GM12878 (cell line): ENCODE results near the gene SIRT3. TPM values are rescaled to one million over a fixed set of nuclear protein-coding genes. Genes with fewer than 3 reads are reported as not detected.

Experiments
- ATAC-seq: fragments of 200-7000 bp; cut with Tn5 transposase; 3 replicates; pipeline ENCODE4 v1.9.1; 2020; ENCODE audit warnings: mild to moderate bottlenecking, moderate library complexity
- BruUV-seq: library from RNA; stranded (reverse); fragments of 400-500 nt; replicated peaks from 2 replicates; lab custom pipeline; 2021; lab: Mats Ljungman, UMichigan
- CTCF ChIA-PET: fragments of 300-600 bp; sonication (Branson Sonifier 250); formaldehyde crosslinking; extraction: SDS; loops from one replicate; lab custom pipeline; 2021; ENCODE audit warnings: inconsistent platforms; lab: Yijun Ruan, JAX
- POLR2A ChIA-PET: fragments of 350-600 bp; formaldehyde crosslinking; extraction: SDS; loops from one replicate; lab custom pipeline; 2021; ENCODE audit warnings: inconsistent platforms; lab: Charles Lee
- RAD21 ChIA-PET: fragments of 300-600 bp; sonication (Branson Sonifier 250); formaldehyde crosslinking; loops from one replicate; lab custom pipeline; 2023; ENCODE audit warnings: antibody characterized with exemption; ENCODE audit not compliant: unreplicated experiment; lab: Charles Lee
- SMC1A ChIA-PET: fragments of 300-600 bp; sonication (Branson Sonifier 250); formaldehyde crosslinking; loops from one replicate; lab custom pipeline; 2023; ENCODE audit not compliant: unreplicated experiment, uncharacterized antibody; lab: Charles Lee
- DNase-seq: peaks from one replicate; pipeline ENCODE4 v3.0.0-alpha.2; 2011; ENCODE audit warnings: low read depth, low spot score
- FAIRE-seq: peaks from 3 replicates; lab custom pipeline; 2011; peaks lifted over from hg19 to GRCh38; lab: Jason Lieb, UNC
- H2AFZ ChIP-seq: 2 replicates; pipeline ENCODE4 v1.6.0; 2011; ENCODE audit warnings: low read depth, low read length, control low read depth; ENCODE audit not compliant: control insufficient read depth
- H3K27ac ChIP-seq: 2 replicates; pipeline ENCODE4 v1.5.1; 2011; ENCODE audit warnings: control low read depth; ENCODE audit not compliant: control insufficient read depth, insufficient read depth
- H3K27me3 ChIP-seq, 2 experiments: replicated peaks in 1 of 2; 2 replicates each; pipeline versions ENCODE4 v1.6.0 to v1.6.1; 2011; ENCODE audit warnings: low read length in 1 of 2; ENCODE audit not compliant: control insufficient read depth in 2 of 2, insufficient read depth in 2 of 2
- H3K36me3 ChIP-seq, 2 experiments: 2 replicates each; pipeline ENCODE4 v1.5.1; 2011; ENCODE audit warnings: low read length in 1 of 2; ENCODE audit not compliant: control insufficient read depth in 2 of 2, insufficient read depth in 2 of 2
- H3K4me1 ChIP-seq: 2 replicates; pipeline ENCODE4 v1.6.1; 2011; ENCODE audit warnings: mild to moderate bottlenecking, low read length, moderate library complexity, mixed read lengths; ENCODE audit not compliant: control insufficient read depth, insufficient read depth
- H3K4me2 ChIP-seq: 2 replicates; pipeline ENCODE4 v1.6.0; 2011; ENCODE audit warnings: control low read depth; ENCODE audit not compliant: control insufficient read depth, insufficient read depth
- H3K4me3 ChIP-seq: fragments of 200-600 bp; sonication (generic); 2 replicates; pipeline ENCODE4 v1.5.1; 2016
- H3K79me2 ChIP-seq: 2 replicates; pipeline ENCODE4 v1.6.0; 2011; ENCODE audit warnings: low read length; ENCODE audit not compliant: control insufficient read depth, insufficient read depth
- H3K9ac ChIP-seq: 2 replicates; pipeline ENCODE4 v1.8.0; 2011; ENCODE audit warnings: low read length, control low read depth, mixed read lengths; ENCODE audit not compliant: control insufficient read depth, insufficient read depth
- H3K9me3 ChIP-seq: replicated peaks from 3 replicates; pipeline ENCODE4 v1.5.1; 2011; ENCODE audit warnings: mild to moderate bottlenecking, low read length; ENCODE audit not compliant: control insufficient read depth, insufficient read depth
- H4K20me1 ChIP-seq: 2 replicates; pipeline ENCODE4 v1.6.0; 2011; ENCODE audit not compliant: control insufficient read depth, insufficient read depth
- CEBPZ ChIP-seq: fragments of 150-350 bp; IDR thresholded peaks from 2 replicates; pipeline ENCODE4 v1.6.1; 2016; ENCODE audit warnings: low read depth, low read length
- PAX5 ChIP-seq: IDR thresholded peaks from 2 replicates; pipeline ENCODE4 v1.6.1; 2011; ENCODE audit warnings: low read depth, low read length, borderline replicate concordance
- SIN3A ChIP-seq: IDR thresholded peaks from 2 replicates; pipeline ENCODE4 v1.6.1; 2012; ENCODE audit warnings: low read depth, low read length, improper control_type of control experiment
- SRF ChIP-seq, 2 experiments: IDR thresholded peaks; 2 replicates each; pipeline ENCODE4 v1.6.1; 2011; ENCODE audit warnings: low read depth in 2 of 2, low read length in 2 of 2, mild to moderate bottlenecking in 1 of 2, moderate library complexity in 1 of 2
- TARDBP ChIP-seq: IDR thresholded peaks from 2 replicates; pipeline ENCODE4 v1.6.1; 2016; ENCODE audit warnings: borderline replicate concordance
- WGBS: methylation state at CpG from one replicate; pipeline ENCODE4 v1.1.6; 2016; ENCODE audit warnings: low lambda C conversion rate; ENCODE audit not compliant: insufficient replicate concordance, insufficient coverage; ENCODE audit errors: missing lambda C conversion rate; 5-methylcytosine and 5-hydroxymethylcytosine counted together
- in situ Hi-C: fragments of 300-500 bp; cut with MboI; formaldehyde crosslinking; loops from 9 replicates; pipeline ENCODE4 v1.14.3; 2018; ENCODE audit warnings: mixed read lengths
- intact Hi-C: fragments of 100-400 bp; cut with micrococcal nuclease; formaldehyde crosslinking; loops from one replicate; pipeline ENCODE4 v1.14.2; 2022; ENCODE audit not compliant: unreplicated experiment
- polyA plus RNA-seq, 11 experiments: library from polyadenylated mRNA; depleted of rRNA in 4 of 11; unstranded in 6 of 11; stranded (reverse) in 5 of 11; fragments of >200 nt; fragmentation: Nextera tagmentation in 4 of 11; fragmentation: Illumina TruSeq in 1 of 11; extraction: Ambion mirVana in 4 of 11; extraction: Trizol in 1 of 11; gene quantifications; 1 replicate in 1 of 11; 2 replicates in 10 of 11; pipeline versions ENCODE4 v1.2.1 to v1.2.3, GENCODE V29; 2011 to 2016; ENCODE audit warnings: inconsistent platforms in 2 of 11, missing spikeins in 2 of 11, low read depth in 1 of 11
- total RNA-seq, 4 experiments: library from RNA; depleted of rRNA in 3 of 4; stranded (reverse); fragments of >200 nt in 3 of 4; fragmentation: Illumina TruSeq in 1 of 4; extraction: Trizol in 1 of 4; gene quantifications; 2 replicates each; pipeline versions ENCODE4 v1.2.1 to v1.2.3, GENCODE V29; 2013 to 2021

Gene SIRT3
- total and polyA plus RNA-seq, 10 of the 15 experiments (the other 5 are each of a cell fraction or from before 2014, with no cell fraction given) = 0.90 to 23.2 (median 12.6) TPM

GRCh38 chr11:223884-224283 lies 12.3 kb downstream of the SIRT3 start:
- no TSS peak for BruUV-seq

More at GRCh38 chr11:223884-224283, 12.3 kb downstream of the SIRT3 start:
- TF ChIP-seq SRF (IDR thresholded peaks at IDR 0.05; ENCODE audit: low read depth in 2 of 2, low read length in 2 of 2) = no peak
- TF ChIP-seq TARDBP = no peak
- no peak for TF ChIP-seq SIN3A
- TF ChIP-seq CEBPZ = no peak
- TF ChIP-seq PAX5 = no peak
- Histone ChIP-seq H3K36me3 (peaks cover 0 to 3% of the 10 kb centered on the region in 2 experiments; a peak in 2 of 4 replicates), H3K4me2 (no peak overlapping the region), H3K27ac (no peak overlapping the region), H3K4me3 (no peak overlapping the region), H3K9ac (no peak overlapping the region), H2AFZ (no peak overlapping the region), H3K9me3 (no peaks in the 10 kb centered on the region), H3K4me1 (no peaks in the 10 kb centered on the region), H3K27me3 (no peaks in the 10 kb centered on the region), H4K20me1 (no peaks in the 10 kb centered on the region), H3K79me2 (no peaks in the 10 kb centered on the region)
- FAIRE-seq = no peak
- SMC1A ChIA-PET = no interaction called here
- no peak for DNase-seq
- 99% methylated on average over 7 of the region's 9 CpGs for WGBS
- intact Hi-C loops = no loop called here
- ATAC-seq = no peak
- RAD21 ChIA-PET = no interaction called here
- POLR2A ChIA-PET = interaction anchor here (0.7 to 1.3 kb wide), 2 partner anchors 16 to 17 kb away, joined by 3 to 4 read pairs; partner anchors contain the start of gene BET1L
- in situ Hi-C loops = no loop called here
- CTCF ChIA-PET = no interaction called here
